ENCODE measurements around the gene P4HB.

DNA sequence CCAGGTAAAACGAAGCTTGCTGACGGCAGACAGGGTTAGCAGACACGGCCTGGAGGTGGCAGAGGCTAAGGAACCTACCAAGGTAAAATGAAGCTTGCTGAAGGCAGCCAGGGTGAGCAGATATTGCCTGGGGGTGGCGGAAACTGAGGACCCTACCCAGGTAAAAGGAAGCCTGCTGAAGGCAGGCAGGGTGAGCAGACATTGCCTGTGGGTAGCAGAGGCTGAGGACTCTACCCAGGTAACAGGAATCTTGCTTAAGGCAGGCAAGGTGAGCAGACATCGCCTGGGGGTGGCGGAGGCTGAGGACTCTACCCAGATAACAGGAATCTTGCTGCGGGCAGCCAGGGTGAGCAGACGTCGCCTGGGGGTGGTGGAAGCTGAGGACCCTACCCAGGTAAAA, 59.0 kb downstream of the P4HB start:
- TF ChIP-seq ZFP30 (CRISPR knock-in tag; IDR thresholded peaks at IDR 0.05) (no peak), ARNTL (CRISPR knock-in tag; IDR thresholded peaks at IDR 0.05; ENCODE audit: borderline replicate concordance, low read depth) (no peak), ZNF565 (CRISPR knock-in tag; conservative IDR thresholded peaks at IDR 0.05; ENCODE audit: low read depth) (no peak), BACH2 (CRISPR knock-in tag; IDR thresholded peaks at IDR 0.05; ENCODE audit: borderline replicate concordance) (no peak), ZNF8 (CRISPR knock-in tag; IDR thresholded peaks at IDR 0.05) (no peak), ESRRG (CRISPR knock-in tag; IDR thresholded peaks at IDR 0.05) (no peak), ISL1 (CRISPR knock-in tag; IDR thresholded peaks at IDR 0.05) (no peak), RARB (CRISPR knock-in tag; IDR thresholded peaks at IDR 0.05) (no peak)
- TF ChIP-seq, protein P1, sequence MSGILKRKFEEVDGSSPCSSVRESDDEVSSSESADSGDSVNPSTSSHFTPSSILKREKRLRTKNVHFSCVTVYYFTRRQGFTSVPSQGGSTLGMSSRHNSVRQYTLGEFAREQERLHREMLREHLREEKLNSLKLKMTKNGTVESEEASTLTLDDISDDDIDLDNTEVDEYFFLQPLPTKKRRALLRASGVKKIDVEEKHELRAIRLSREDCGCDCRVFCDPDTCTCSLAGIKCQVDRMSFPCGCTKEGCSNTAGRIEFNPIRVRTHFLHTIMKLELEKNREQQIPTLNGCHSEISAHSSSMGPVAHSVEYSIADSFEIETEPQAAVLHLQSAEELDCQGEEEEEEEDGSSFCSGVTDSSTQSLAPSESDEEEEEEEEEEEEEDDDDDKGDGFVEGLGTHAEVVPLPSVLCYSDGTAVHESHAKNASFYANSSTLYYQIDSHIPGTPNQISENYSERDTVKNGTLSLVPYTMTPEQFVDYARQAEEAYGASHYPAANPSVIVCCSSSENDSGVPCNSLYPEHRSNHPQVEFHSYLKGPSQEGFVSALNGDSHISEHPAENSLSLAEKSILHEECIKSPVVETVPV (CRISPR knock-in tag; IDR thresholded peaks at IDR 0.05) = no peak
- TF ChIP-seq, protein P2, sequence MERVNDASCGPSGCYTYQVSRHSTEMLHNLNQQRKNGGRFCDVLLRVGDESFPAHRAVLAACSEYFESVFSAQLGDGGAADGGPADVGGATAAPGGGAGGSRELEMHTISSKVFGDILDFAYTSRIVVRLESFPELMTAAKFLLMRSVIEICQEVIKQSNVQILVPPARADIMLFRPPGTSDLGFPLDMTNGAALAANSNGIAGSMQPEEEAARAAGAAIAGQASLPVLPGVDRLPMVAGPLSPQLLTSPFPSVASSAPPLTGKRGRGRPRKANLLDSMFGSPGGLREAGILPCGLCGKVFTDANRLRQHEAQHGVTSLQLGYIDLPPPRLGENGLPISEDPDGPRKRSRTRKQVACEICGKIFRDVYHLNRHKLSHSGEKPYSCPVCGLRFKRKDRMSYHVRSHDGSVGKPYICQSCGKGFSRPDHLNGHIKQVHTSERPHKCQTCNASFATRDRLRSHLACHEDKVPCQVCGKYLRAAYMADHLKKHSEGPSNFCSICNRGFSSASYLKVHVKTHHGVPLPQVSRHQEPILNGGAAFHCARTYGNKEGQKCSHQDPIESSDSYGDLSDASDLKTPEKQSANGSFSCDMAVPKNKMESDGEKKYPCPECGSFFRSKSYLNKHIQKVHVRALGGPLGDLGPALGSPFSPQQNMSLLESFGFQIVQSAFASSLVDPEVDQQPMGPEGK (CRISPR knock-in tag; IDR thresholded peaks at IDR 0.05; ENCODE audit: borderline replicate concordance) = no peak

Data from SK-N-SH treated with all-trans-retinoic acid at 6 μM for 48 hours (cell line).